ENCODE data around the gene RUNX2. TPM values are rescaled to one million over a fixed set of nuclear protein-coding genes. Genes with fewer than 3 reads are reported as not detected.

The RUNX2 gene
- total RNA-seq, 4 donors from 2014 or later: 1.00 to 8.1 (median 3.6) TPM

DNA sequence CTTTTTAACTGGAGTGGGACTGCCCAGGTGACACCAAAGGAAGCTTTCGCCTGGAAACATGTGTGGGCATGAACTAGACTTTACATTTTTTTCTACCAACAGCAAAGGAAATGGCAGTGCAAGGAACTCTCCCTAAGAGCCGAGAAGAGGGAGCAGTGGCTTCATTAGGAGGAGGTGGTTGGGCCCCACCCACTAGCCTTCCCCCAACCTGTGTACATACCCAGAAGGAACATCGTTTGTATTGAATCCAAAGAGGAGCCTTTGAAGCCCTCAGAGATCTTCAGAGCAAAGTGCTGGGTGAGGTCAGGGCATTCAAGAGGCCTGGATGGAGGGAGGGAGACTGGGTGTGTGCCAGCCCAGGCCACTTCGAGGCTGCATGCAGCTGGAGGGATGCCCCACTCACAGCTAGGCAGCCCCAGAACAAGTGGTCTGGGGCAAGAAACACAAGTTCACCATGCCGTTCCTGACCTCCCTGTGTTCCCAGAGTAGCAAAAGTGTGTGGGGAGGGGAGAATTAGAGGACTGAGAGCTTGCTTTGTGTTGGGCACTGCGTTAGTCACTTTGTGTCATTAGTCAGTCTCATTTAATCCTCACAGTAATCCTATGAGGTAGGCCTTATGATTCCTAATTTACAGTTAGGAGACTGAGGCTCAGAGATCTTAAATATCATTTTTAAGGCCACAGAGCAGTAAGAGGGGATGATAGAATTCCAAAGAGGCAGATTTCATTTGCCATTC, 241.2 kb downstream of the RUNX2 start:
- in situ Hi-C loops (cut with MboI; ENCODE audit: low pct_ligation_motif_present in 1 of 4, low pct_unique_long_range_greater_than_20kb in 1 of 4, low sequenced_read_pairs in 3 of 4) (no loop called here), intact Hi-C loops (cut with DNase I; ENCODE audit: low total_unique reads) (no loop called here)
- no peak overlapping the region for H3K27ac ChIP-seq
- WGBS, 2 donors (ENCODE audit: low coverage in 1 of 2): 78% methylated on average over 6 of the region's 6 CpGs; no CpG with 5 or more reads in 1 of the 2 donors
- peaks cover 0 to 3% (median 0%) of the 10 kb centered on the region in 4 donors for H3K4me1 ChIP-seq
- H3K9me3 ChIP-seq: no peaks in the 10 kb centered on the region
- no peak overlapping the region for H3K4me3 ChIP-seq
- TF ChIP-seq POLR2AphosphoS5 (IDR thresholded peaks at IDR 0.05) (no peak), POLR2A (IDR thresholded peaks at IDR 0.05) (no peak), EP300 (IDR thresholded peaks at IDR 0.05; ENCODE audit: low read depth) (no peak)
- TF ChIP-seq, protein P1, sequence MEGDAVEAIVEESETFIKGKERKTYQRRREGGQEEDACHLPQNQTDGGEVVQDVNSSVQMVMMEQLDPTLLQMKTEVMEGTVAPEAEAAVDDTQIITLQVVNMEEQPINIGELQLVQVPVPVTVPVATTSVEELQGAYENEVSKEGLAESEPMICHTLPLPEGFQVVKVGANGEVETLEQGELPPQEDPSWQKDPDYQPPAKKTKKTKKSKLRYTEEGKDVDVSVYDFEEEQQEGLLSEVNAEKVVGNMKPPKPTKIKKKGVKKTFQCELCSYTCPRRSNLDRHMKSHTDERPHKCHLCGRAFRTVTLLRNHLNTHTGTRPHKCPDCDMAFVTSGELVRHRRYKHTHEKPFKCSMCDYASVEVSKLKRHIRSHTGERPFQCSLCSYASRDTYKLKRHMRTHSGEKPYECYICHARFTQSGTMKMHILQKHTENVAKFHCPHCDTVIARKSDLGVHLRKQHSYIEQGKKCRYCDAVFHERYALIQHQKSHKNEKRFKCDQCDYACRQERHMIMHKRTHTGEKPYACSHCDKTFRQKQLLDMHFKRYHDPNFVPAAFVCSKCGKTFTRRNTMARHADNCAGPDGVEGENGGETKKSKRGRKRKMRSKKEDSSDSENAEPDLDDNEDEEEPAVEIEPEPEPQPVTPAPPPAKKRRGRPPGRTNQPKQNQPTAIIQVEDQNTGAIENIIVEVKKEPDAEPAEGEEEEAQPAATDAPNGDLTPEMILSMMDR (IDR thresholded peaks at IDR 0.05): no peak
- no peaks in the 10 kb centered on the region for H3K36me3 ChIP-seq
- no peak for DNase-seq
- H3K27me3 ChIP-seq: no peaks in the 10 kb centered on the region

DNA sequence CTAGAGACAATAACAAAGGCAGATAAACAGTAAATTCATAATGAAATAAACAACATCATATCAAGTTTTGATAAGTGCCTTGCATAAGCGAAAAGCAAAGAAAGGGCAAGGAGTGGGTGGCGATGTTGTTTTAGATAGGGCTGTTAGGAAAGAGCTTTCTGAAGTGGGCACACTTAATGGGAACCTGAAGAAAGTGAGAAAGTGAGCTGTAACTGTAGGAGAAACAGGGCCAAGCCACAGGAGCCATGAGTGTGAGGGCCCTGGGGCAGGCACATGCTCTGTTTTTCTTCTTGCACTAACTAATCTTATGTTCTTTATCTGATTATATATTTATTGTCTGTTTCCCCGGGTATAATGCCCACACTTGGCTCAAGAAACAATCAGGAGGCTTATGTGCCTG, 243.0 kb downstream of the RUNX2 start:
- H3K27ac ChIP-seq: no peak overlapping the region
- no peaks in the 10 kb centered on the region for H3K36me3 ChIP-seq
- 72 to 87% methylated on average over 3 of the region's 3 CpGs for WGBS, 2 donors (ENCODE audit: low coverage in 1 of 2)
- TF ChIP-seq POLR2A (IDR thresholded peaks at IDR 0.05) (no peak), POLR2AphosphoS5 (IDR thresholded peaks at IDR 0.05) (no peak)
- TF ChIP-seq, protein P1 (IDR thresholded peaks at IDR 0.05): no peak
- no peak for DNase-seq
- in situ Hi-C loops (cut with MboI; ENCODE audit: low pct_ligation_motif_present in 1 of 4, low pct_unique_long_range_greater_than_20kb in 1 of 4, low sequenced_read_pairs in 3 of 4) (no loop called here), intact Hi-C loops (cut with DNase I; ENCODE audit: low total_unique reads) (no loop called here)
- no peaks in the 10 kb centered on the region for H3K27me3 ChIP-seq
- peaks cover 0 to 3% (median 0%) of the 10 kb centered on the region in 4 donors for H3K4me1 ChIP-seq
- H3K4me3 ChIP-seq: no peak overlapping the region
- H3K9me3 ChIP-seq: no peaks in the 10 kb centered on the region

DNA sequence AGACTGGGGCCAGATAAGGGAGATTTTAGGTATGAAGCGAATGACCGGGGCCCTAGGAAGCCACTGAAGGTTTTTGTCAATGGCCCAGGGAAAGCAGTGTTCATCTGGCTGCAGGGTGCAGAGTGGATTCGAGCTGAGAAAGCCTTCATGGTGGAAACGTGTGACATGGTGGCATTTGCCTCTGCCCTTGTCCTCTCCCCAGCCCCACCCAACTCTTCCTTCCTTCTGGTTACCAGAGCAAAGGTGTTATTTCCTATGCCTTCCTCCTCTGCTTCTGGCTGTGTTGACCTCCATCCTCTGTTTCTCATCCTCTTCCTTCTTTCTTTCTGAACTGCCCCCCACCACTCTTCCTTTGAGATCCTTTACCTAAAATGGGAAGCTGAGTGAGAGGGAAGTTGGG, 244.7 kb downstream of the RUNX2 start:
- DNase-seq: no peak
- TF ChIP-seq POLR2AphosphoS5 (IDR thresholded peaks at IDR 0.05): no peak
- no peak for TF ChIP-seq EP300 (IDR thresholded peaks at IDR 0.05; ENCODE audit: low read depth)
- TF ChIP-seq POLR2A (IDR thresholded peaks at IDR 0.05): no peak
- TF ChIP-seq, protein P1 (IDR thresholded peaks at IDR 0.05): no peak
- Histone ChIP-seq H3K27me3 (no peaks in the 10 kb centered on the region), H3K9me3 (no peaks in the 10 kb centered on the region), H3K36me3 (no peaks in the 10 kb centered on the region), H3K4me3 (no peak overlapping the region), H3K27ac (no peak overlapping the region), H3K4me1 (peaks cover 0 to 3% (median 0%) of the 10 kb centered on the region in 4 donors)
- in situ Hi-C loops (cut with MboI; ENCODE audit: low pct_ligation_motif_present in 1 of 4, low pct_unique_long_range_greater_than_20kb in 1 of 4, low sequenced_read_pairs in 3 of 4): no loop called here
- 66 to 100% methylated on average over 2 to 4 of the region's 4 CpGs for WGBS, 2 donors (ENCODE audit: low coverage in 1 of 2)
- intact Hi-C loops (cut with DNase I; ENCODE audit: low total_unique reads): no loop called here

DNA sequence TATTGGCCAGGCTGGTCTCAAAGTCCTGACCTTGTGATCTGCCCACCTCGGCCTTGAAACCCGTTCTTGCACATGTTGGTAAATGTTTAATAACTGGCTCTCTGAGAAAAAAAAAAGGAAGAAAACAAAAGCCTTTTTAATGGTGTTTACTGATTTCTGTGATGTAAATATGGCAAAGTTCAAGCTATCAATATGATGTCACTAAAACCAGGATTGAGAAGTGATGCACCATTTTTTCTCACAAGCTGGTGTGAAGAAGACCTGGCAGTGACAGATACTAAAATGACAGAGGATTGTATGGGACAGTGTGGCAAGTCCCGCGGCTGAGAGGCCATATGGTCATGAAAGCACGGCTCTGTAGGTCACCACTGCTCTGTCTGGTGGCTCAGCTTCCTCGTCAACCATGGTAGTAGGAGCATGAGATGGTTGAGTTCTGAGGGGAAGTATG, 245.9 kb downstream of the RUNX2 start:
- intact Hi-C loops (cut with DNase I; ENCODE audit: low total_unique reads): no loop called here
- no peak overlapping the region for H3K4me3 ChIP-seq
- DNase-seq: no peak
- no peak overlapping the region for H3K27ac ChIP-seq
- in situ Hi-C loops (cut with MboI; ENCODE audit: low pct_ligation_motif_present in 1 of 4, low pct_unique_long_range_greater_than_20kb in 1 of 4, low sequenced_read_pairs in 3 of 4): no loop called here
- no peaks in the 10 kb centered on the region for H3K36me3 ChIP-seq
- no peaks in the 10 kb centered on the region for H3K27me3 ChIP-seq
- peaks cover 0 to 3% (median 0%) of the 10 kb centered on the region in 4 donors for H3K4me1 ChIP-seq
- 63 to 90% methylated on average over 4 to 6 of the region's 6 CpGs for WGBS, 2 donors (ENCODE audit: low coverage in 1 of 2)
- H3K9me3 ChIP-seq: no peaks in the 10 kb centered on the region
- no peak for TF ChIP-seq POLR2A (IDR thresholded peaks at IDR 0.05)
- TF ChIP-seq, protein P1 (IDR thresholded peaks at IDR 0.05): no peak
- TF ChIP-seq POLR2AphosphoS5 (IDR thresholded peaks at IDR 0.05): no peak
- TF ChIP-seq EP300 (IDR thresholded peaks at IDR 0.05; ENCODE audit: low read depth): no peak
